Measurements from ENCODE around the gene MYL3.

DNA sequence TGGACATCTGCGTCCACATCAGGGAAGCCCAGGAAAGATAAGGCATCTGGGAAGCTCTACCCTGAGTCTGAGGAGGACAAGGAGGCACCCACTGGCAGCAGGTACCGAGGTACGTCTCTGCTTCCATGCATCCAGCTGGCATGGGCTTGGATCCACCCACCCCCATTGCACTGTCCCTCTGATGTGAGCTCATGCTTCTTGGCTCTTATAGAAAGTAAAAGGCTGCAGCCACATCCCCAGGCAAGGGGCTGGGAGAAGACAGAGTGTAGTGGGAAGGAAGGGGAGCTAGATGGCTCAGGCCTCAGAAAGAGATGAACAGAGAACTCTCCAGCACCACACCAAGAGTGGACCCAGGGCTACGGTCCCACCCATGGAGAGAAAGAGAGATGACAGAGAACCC lies 32.5 kb upstream of the MYL3 start:
- TF ChIP-seq, protein P1, sequence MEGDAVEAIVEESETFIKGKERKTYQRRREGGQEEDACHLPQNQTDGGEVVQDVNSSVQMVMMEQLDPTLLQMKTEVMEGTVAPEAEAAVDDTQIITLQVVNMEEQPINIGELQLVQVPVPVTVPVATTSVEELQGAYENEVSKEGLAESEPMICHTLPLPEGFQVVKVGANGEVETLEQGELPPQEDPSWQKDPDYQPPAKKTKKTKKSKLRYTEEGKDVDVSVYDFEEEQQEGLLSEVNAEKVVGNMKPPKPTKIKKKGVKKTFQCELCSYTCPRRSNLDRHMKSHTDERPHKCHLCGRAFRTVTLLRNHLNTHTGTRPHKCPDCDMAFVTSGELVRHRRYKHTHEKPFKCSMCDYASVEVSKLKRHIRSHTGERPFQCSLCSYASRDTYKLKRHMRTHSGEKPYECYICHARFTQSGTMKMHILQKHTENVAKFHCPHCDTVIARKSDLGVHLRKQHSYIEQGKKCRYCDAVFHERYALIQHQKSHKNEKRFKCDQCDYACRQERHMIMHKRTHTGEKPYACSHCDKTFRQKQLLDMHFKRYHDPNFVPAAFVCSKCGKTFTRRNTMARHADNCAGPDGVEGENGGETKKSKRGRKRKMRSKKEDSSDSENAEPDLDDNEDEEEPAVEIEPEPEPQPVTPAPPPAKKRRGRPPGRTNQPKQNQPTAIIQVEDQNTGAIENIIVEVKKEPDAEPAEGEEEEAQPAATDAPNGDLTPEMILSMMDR (optimal IDR thresholded peaks at IDR 0.05 in 1 of 3, IDR thresholded peaks at IDR 0.05 in 1 of 3, conservative IDR thresholded peaks at IDR 0.05 in 1 of 3; ENCODE audit: extremely low read depth in 1 of 3, insufficient read depth in 2 of 3, low read length in 3 of 3) = no peak
- TF ChIP-seq EZH2 (IDR thresholded peaks at IDR 0.05; ENCODE audit: low read length) = no peak
